Chondrocyte (in vitro differentiated cells): Measurements from ENCODE around the gene SGCG. TPM values are rescaled to one million over a fixed set of nuclear protein-coding genes. Genes with fewer than 3 reads are reported as not detected.
A peak's percentile ranks its signal among the peaks of the same experiment; 100 is the strongest.

Experiments
- DNase-seq: peaks from one replicate; pipeline ENCODE4 v3.0.0; 2021; ENCODE audit warnings: mixed read lengths, low spot score
- H3K27ac Mint-ChIP-seq: one replicate; pipeline ENCODE4 v1.8.0; 2021; ENCODE audit warnings: mild to moderate bottlenecking, moderate library complexity, mixed read lengths; ENCODE audit not compliant: unreplicated experiment
- H3K27me3 Mint-ChIP-seq: 2 replicates; pipeline ENCODE4 v1.8.0; 2021; ENCODE audit warnings: low read depth, mixed read lengths
- H3K36me3 Mint-ChIP-seq: 2 replicates; pipeline ENCODE4 v1.8.0; 2021; ENCODE audit warnings: low read depth, mixed read lengths
- H3K4me1 Mint-ChIP-seq: 2 replicates; pipeline ENCODE4 v1.8.0; 2021; ENCODE audit warnings: low read depth, mild to moderate bottlenecking, mixed read lengths
- H3K4me3 Mint-ChIP-seq: one replicate; pipeline ENCODE4 v1.8.0; 2021; ENCODE audit warnings: mild to moderate bottlenecking, moderate library complexity, mixed read lengths; ENCODE audit not compliant: unreplicated experiment
- H3K9me3 Mint-ChIP-seq: 2 replicates; pipeline ENCODE4 v1.8.0; 2021; ENCODE audit warnings: low read depth, mixed read lengths
- total RNA-seq: library from RNA; stranded (reverse); gene quantifications from 3 replicates; pipeline ENCODE4 v1.2.1, GENCODE V29; 2021
- TF ChIP-seq, protein P1 (sequence below): fragments of 200-600 bp; sonication (generic); IDR thresholded peaks from 2 replicates; pipeline ENCODE4 v1.5.0; 2021; ENCODE audit warnings: antibody characterized with exemption, mild to moderate bottlenecking, moderate library complexity

Gene SGCG
- total RNA-seq, 1 donor from 2014 or later: 12.8 TPM

DNA sequence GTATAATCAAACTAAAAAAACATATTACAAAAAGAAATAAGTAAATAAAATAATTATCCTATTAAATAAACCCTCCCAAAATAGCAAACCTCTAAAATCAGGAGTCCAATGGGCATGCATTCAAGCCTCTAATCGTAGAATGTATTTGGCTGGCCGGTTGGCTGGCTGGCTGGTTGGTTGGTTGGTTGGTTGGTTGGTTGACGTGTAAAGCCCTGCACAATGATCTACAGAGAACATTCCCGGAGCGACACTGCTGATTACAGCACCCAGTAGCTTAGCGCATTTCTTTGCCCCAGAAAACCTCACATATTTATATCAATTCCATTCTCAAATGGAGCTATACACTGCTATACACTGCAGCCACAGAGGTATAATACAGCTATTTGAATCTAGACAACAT is 187.1 kb downstream of the SGCG start:
- H3K27me3 Mint-ChIP-seq: no peaks in the 10 kb centered on the region
- DNase-seq: no peak
- peaks cover 53% of the 10 kb centered on the region for H3K36me3 Mint-ChIP-seq
- H3K4me3 Mint-ChIP-seq: no peak overlapping the region
- TF ChIP-seq, protein P1, sequence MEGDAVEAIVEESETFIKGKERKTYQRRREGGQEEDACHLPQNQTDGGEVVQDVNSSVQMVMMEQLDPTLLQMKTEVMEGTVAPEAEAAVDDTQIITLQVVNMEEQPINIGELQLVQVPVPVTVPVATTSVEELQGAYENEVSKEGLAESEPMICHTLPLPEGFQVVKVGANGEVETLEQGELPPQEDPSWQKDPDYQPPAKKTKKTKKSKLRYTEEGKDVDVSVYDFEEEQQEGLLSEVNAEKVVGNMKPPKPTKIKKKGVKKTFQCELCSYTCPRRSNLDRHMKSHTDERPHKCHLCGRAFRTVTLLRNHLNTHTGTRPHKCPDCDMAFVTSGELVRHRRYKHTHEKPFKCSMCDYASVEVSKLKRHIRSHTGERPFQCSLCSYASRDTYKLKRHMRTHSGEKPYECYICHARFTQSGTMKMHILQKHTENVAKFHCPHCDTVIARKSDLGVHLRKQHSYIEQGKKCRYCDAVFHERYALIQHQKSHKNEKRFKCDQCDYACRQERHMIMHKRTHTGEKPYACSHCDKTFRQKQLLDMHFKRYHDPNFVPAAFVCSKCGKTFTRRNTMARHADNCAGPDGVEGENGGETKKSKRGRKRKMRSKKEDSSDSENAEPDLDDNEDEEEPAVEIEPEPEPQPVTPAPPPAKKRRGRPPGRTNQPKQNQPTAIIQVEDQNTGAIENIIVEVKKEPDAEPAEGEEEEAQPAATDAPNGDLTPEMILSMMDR: no peak
- H3K9me3 Mint-ChIP-seq: no peaks in the 10 kb centered on the region
- peaks cover 15% of the 10 kb centered on the region for H3K4me1 Mint-ChIP-seq
- no peak overlapping the region for H3K27ac Mint-ChIP-seq

DNA sequence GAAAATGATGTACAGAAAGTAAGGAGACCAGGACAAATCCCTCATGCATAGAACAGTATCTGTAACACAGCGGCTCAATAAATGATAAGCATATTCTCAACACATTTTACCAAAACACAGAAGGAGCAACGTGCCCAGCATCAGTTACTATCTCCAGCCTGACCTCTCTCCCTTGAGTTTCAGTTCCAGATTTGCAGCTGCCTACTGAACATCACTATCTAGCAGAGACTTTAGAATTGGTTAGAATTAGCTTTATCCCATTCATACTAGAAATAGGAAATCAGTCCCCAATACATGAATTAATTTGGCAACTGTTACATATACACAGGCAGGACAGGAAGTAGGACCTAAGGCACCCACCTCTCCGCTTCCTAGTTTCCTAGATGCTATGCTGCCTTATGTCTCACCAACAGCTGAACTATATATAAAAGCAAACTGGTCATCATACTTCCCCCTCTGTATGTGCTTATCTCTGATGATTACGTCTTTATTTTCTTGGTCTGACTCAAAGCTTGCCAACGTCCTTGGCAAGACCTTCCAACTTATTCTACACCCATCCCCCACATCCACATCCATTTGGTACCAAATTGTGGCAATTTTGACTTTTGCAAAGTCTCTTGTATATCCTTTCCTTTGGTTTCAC is 191.6 kb downstream of the SGCG start:
- Mint-ChIP-seq H3K27me3 (no peaks in the 10 kb centered on the region), H3K4me1 (peaks cover 49% of the 10 kb centered on the region), H3K36me3 (peaks cover 23% of the 10 kb centered on the region), H3K27ac (peak overlapping the region; percentile 85), H3K4me3 (peak overlapping the region; percentile 73), H3K9me3 (no peaks in the 10 kb centered on the region)
- TF ChIP-seq, protein P1: no peak
- no peak for DNase-seq
